Neural progenitor cell (in vitro differentiated cells): ENCODE results near the gene SLC29A1. TPM values are rescaled to one million over a fixed set of nuclear protein-coding genes. Genes with fewer than 3 reads are reported as not detected.

Experiments used
- DNase-seq: peaks from one replicate; pipeline ENCODE4 v3.0.0-alpha.2; 2016; ENCODE audit warnings: low spot score
- H2AFZ ChIP-seq: fragments of 200-600 bp; sonication (generic); replicated peaks from 2 replicates; pipeline ENCODE4 v1.6.1; 2016; ENCODE audit warnings: antibody characterized with exemption
- H3F3A ChIP-seq: fragments of 200-600 bp; sonication (generic); 2 replicates; pipeline ENCODE4 v1.6.1; 2016; ENCODE audit warnings: antibody characterized with exemption, low read depth
- H3K27ac ChIP-seq: fragments of 200-600 bp; sonication (generic); 2 replicates; pipeline ENCODE4 v1.5.1; 2016; ENCODE audit warnings: mild to moderate bottlenecking
- H3K27me3 ChIP-seq: fragments of 200-600 bp; sonication (generic); 2 replicates; pipeline ENCODE4 v1.6.1; 2016; ENCODE audit warnings: mild to moderate bottlenecking, moderate library complexity
- H3K36me3 ChIP-seq: fragments of 200-600 bp; sonication (generic); 2 replicates; pipeline ENCODE4 v1.5.1; 2016
- H3K4me1 ChIP-seq: fragments of 200-600 bp; sonication (generic); 2 replicates; pipeline ENCODE4 v1.6.1; 2016; ENCODE audit warnings: mixed run types
- H3K4me2 ChIP-seq: fragments of 200-600 bp; sonication (generic); 2 replicates; pipeline ENCODE4 v1.6.1; 2016
- H3K4me3 ChIP-seq: fragments of 200-600 bp; sonication (generic); 2 replicates; pipeline ENCODE4 v1.5.1; 2016
- H3K79me2 ChIP-seq: fragments of 200-600 bp; sonication (generic); 2 replicates; pipeline ENCODE4 v1.6.1; 2016; ENCODE audit warnings: low read depth
- H3K9ac ChIP-seq: fragments of 200-600 bp; sonication (generic); 2 replicates; pipeline ENCODE4 v1.6.1; 2016
- H3K9me3 ChIP-seq: fragments of 200-600 bp; sonication (generic); 2 replicates; pipeline ENCODE4 v1.5.1; 2016; ENCODE audit warnings: low read depth
- H4K20me1 ChIP-seq: fragments of 200-600 bp; sonication (generic); 2 replicates; pipeline ENCODE4 v1.6.1; 2016; ENCODE audit warnings: low read depth
- H3K27ac Mint-ChIP-seq: 3 replicates; pipeline ENCODE4 v1.8.0; 2021; ENCODE audit warnings: mixed read lengths
- H3K27me3 Mint-ChIP-seq: 2 replicates; pipeline ENCODE4 v1.8.0; 2022; ENCODE audit warnings: low read depth, mild to moderate bottlenecking, inconsistent platforms, moderate library complexity, mixed read lengths; ENCODE audit not compliant: insufficient read depth
- H3K36me3 Mint-ChIP-seq: 3 replicates; pipeline ENCODE4 v1.8.0; 2021; ENCODE audit warnings: mixed read lengths
- H3K4me1 Mint-ChIP-seq: 3 replicates; pipeline ENCODE4 v1.8.0; 2021; ENCODE audit warnings: mixed read lengths
- H3K4me3 Mint-ChIP-seq: 3 replicates; pipeline ENCODE4 v1.8.0; 2021; ENCODE audit warnings: mild to moderate bottlenecking, moderate library complexity, mixed read lengths
- H3K9me3 Mint-ChIP-seq: 3 replicates; pipeline ENCODE4 v1.8.0; 2020; ENCODE audit warnings: mixed read lengths
- CTCF ChIP-seq: fragments of 200-600 bp; sonication (generic); IDR thresholded peaks from 2 replicates; pipeline ENCODE4 v1.5.1; 2017; ENCODE audit warnings: antibody characterized with exemption, mild to moderate bottlenecking
- EZH2 ChIP-seq: fragments of 200-600 bp; sonication (generic); IDR thresholded peaks from 2 replicates; pipeline ENCODE4 v1.6.1; 2017; ENCODE audit warnings: antibody characterized with exemption, mild to moderate bottlenecking, moderate library complexity
- EZH2phosphoT487 ChIP-seq: fragments of 200-600 bp; sonication (generic); IDR thresholded peaks from 2 replicates; pipeline ENCODE4 v1.6.1; 2017; ENCODE audit warnings: antibody characterized with exemption
- total RNA-seq: library from RNA; depleted of rRNA; stranded (reverse); fragments of >200 nt; gene quantifications from 2 replicates; pipeline ENCODE4 v1.2.3, GENCODE V29; 2015; ENCODE audit warnings: low replicate concordance

Gene SLC29A1
- total RNA-seq, 1 donor from 2014 or later = 34.8 TPM

GRCh38 chr6:44201200-44201599 is 22.2 kb upstream of the SLC29A1 start:
- Histone ChIP-seq H4K20me1 (no peaks in the 10 kb centered on the region), H2AFZ (no peak overlapping the region), H3K27me3 (no peaks in the 10 kb centered on the region), H3K4me3 (no peak overlapping the region), H3K79me2 (no peaks in the 10 kb centered on the region), H3K9me3 (no peaks in the 10 kb centered on the region), H3K36me3 (no peaks in the 10 kb centered on the region), H3F3A (peaks cover 20% of the 10 kb centered on the region), H3K4me1 (peaks cover 28% of the 10 kb centered on the region), H3K27ac (no peak overlapping the region), H3K9ac (no peak overlapping the region), H3K4me2 (no peak overlapping the region)
- TF ChIP-seq EZH2 (no peak), EZH2phosphoT487 (no peak), CTCF (no peak)
- Mint-ChIP-seq H3K27ac (peak overlapping the region; percentile 91), H3K36me3 (no peaks in the 10 kb centered on the region), H3K9me3 (no peaks in the 10 kb centered on the region), H3K4me1 (peaks cover 18% of the 10 kb centered on the region), H3K4me3 (no peak overlapping the region), H3K27me3 (peaks cover 8% of the 10 kb centered on the region)
- no peak for DNase-seq

GRCh38 chr6:44201638-44202303 is 21.6 kb upstream of the SLC29A1 start:
- H3K4me2 ChIP-seq = peak overlapping the region; percentile 58
- H3K9ac ChIP-seq = no peak overlapping the region
- Mint-ChIP-seq H3K4me3 (no peak overlapping the region), H3K36me3 (no peaks in the 10 kb centered on the region), H3K9me3 (no peaks in the 10 kb centered on the region), H3K4me1 (peaks cover 22% of the 10 kb centered on the region), H3K27me3 (peaks cover 9% of the 10 kb centered on the region), H3K27ac (peak overlapping the region; percentile 91)
- H3K27ac ChIP-seq = no peak overlapping the region
- no peak overlapping the region for H3K4me3 ChIP-seq
- no peaks in the 10 kb centered on the region for H3K9me3 ChIP-seq
- no peaks in the 10 kb centered on the region for H3K36me3 ChIP-seq
- H4K20me1 ChIP-seq = no peaks in the 10 kb centered on the region
- peaks cover 26% of the 10 kb centered on the region for H3F3A ChIP-seq
- DNase-seq = no peak
- H3K27me3 ChIP-seq = no peaks in the 10 kb centered on the region
- peaks cover 34% of the 10 kb centered on the region for H3K4me1 ChIP-seq
- H3K79me2 ChIP-seq = no peaks in the 10 kb centered on the region
- H2AFZ ChIP-seq = no peak overlapping the region
- TF ChIP-seq EZH2phosphoT487 = no peak
- no peak for TF ChIP-seq CTCF
- no peak for TF ChIP-seq EZH2

- Histone ChIP-seq H3K27ac (no peak overlapping the region), H3K4me2 (peak overlapping the region; percentile 58), H3K79me2 (no peaks in the 10 kb centered on the region), H3K9me3 (no peaks in the 10 kb centered on the region), H3K9ac (no peak overlapping the region), H3K4me3 (no peak overlapping the region), H3F3A (peaks cover 32% of the 10 kb centered on the region), H2AFZ (peak overlapping the region; percentile 61), H3K36me3 (no peaks in the 10 kb centered on the region), H3K27me3 (no peaks in the 10 kb centered on the region), H4K20me1 (no peaks in the 10 kb centered on the region), H3K4me1 (peaks cover 37% of the 10 kb centered on the region)
- Mint-ChIP-seq H3K27ac (no peak overlapping the region), H3K27me3 (peaks cover 7% of the 10 kb centered on the region), H3K4me1 (peaks cover 26% of the 10 kb centered on the region), H3K36me3 (no peaks in the 10 kb centered on the region), H3K9me3 (no peaks in the 10 kb centered on the region), H3K4me3 (no peak overlapping the region)
- no peak for TF ChIP-seq EZH2phosphoT487
- peak; percentile 69 for DNase-seq
Measured at GRCh38 chr6:44202332-44202971, 20.9 kb upstream of the SLC29A1 start.
